Activated effector memory CD4-positive, alpha-beta T cell treated with Interleukin-2 at 50 U/mL for 16 hours (primary cell): ENCODE data around the gene COL6A1.
"Not testable (repeated sequence)": the region's sequence is repeated elsewhere in the genome, so short reads cannot be mapped to it uniquely, and the experiment has no call there.

ENCODE experiments used
- DNase-seq: peaks from one replicate; pipeline ENCODE4 v3.0.0-alpha.2; 2020

Gene COL6A1

GRCh38 chr21:46029186-46029924 is 47.8 kb downstream of the COL6A1 start:
- DNase-seq = no peak

GRCh38 chr21:46031484-46031883 is 49.9 kb downstream of the COL6A1 start:
- no peak for DNase-seq

- DNase-seq = no peak
These were observed 50.5 kb downstream of the COL6A1 start for GRCh38 chr21:46032100-46032499.

- DNase-seq = no peak
These were observed 52.1 kb downstream of the COL6A1 start for GRCh38 chr21:46033410-46034400.

- no peak for DNase-seq
These were observed 54.5 kb downstream of the COL6A1 start for GRCh38 chr21:46035809-46036695.

- no peak for DNase-seq
These were observed 55.2 kb downstream of the COL6A1 start for GRCh38 chr21:46036696-46037330.

- no peak for DNase-seq
These were observed 56.1 kb downstream of the COL6A1 start for GRCh38 chr21:46037331-46038325.

GRCh38 chr21:46038341-46038829 is 56.8 kb downstream of the COL6A1 start:
- no peak for DNase-seq

- no peak for DNase-seq
These were observed 57.4 kb downstream of the COL6A1 start for GRCh38 chr21:46038871-46039397.

GRCh38 chr21:46039891-46040660 is 58.5 kb downstream of the COL6A1 start:
- DNase-seq = no peak

GRCh38 chr21:46040707-46041106 is 59.1 kb downstream of the COL6A1 start:
- DNase-seq = no peak

GRCh38 chr21:46041183-46041582 is 59.6 kb downstream of the COL6A1 start:
- no peak for DNase-seq

- DNase-seq = no peak
These were observed 63.6 kb downstream of the COL6A1 start for GRCh38 chr21:46045154-46045553.

- DNase-seq = no peak
These were observed 64.9 kb downstream of the COL6A1 start for GRCh38 chr21:46046471-46046870.

- DNase-seq = not testable (repeated sequence)
These were observed 65.3 kb downstream of the COL6A1 start for GRCh38 chr21:46046906-46047305.

GRCh38 chr21:46048926-46049889 is 67.6 kb downstream of the COL6A1 start:
- no peak for DNase-seq

- DNase-seq = no peak
These were observed 68.5 kb downstream of the COL6A1 start for GRCh38 chr21:46049890-46050667.
